Stimulated activated CD8-positive, alpha-beta memory T cell treated with anti-CD3 and anti-CD28 coated beads, Interleukin-7, amount 100 ng/mL, for 4 hours (primary cell): ENCODE data around the gene ETV6.

ENCODE experiments used
- DNase-seq, 2 donors: peaks; one replicate each; pipeline ENCODE4 v3.0.0-alpha.2; 2020; ENCODE audit warnings: low read depth in 2 of 2

ETV6 gene

GRCh38 chr12:11694528-11694927, 45.1 kb downstream of the ETV6 start:
- DNase-seq: no peak

GRCh38 chr12:11695321-11695720, 45.8 kb downstream of the ETV6 start:
- no peak for DNase-seq

GRCh38 chr12:11696084-11696483, 46.6 kb downstream of the ETV6 start:
- no peak for DNase-seq

- DNase-seq: no peak
These were observed 47.7 kb downstream of the ETV6 start for GRCh38 chr12:11697131-11697530.

- DNase-seq: no peak
These were observed 48.4 kb downstream of the ETV6 start for GRCh38 chr12:11697670-11698387.

GRCh38 chr12:11698729-11699128, 49.3 kb downstream of the ETV6 start:
- DNase-seq: no peak

GRCh38 chr12:11701433-11701832, 52.0 kb downstream of the ETV6 start:
- DNase-seq: no peak

GRCh38 chr12:11702959-11703358, 53.5 kb downstream of the ETV6 start:
- DNase-seq: no peak

GRCh38 chr12:11703378-11703777, 53.9 kb downstream of the ETV6 start:
- DNase-seq: no peak

- DNase-seq: no peak
These were observed 54.6 kb downstream of the ETV6 start for GRCh38 chr12:11704089-11704488.

- no peak for DNase-seq
These were observed 55.5 kb downstream of the ETV6 start for GRCh38 chr12:11705010-11705409.

GRCh38 chr12:11706509-11707379, 57.3 kb downstream of the ETV6 start:
- DNase-seq: no peak

GRCh38 chr12:11707535-11707934, 58.1 kb downstream of the ETV6 start:
- no peak for DNase-seq

- no peak for DNase-seq
These were observed 60.0 kb downstream of the ETV6 start for GRCh38 chr12:11709513-11709912.

GRCh38 chr12:11710431-11710830, 61.0 kb downstream of the ETV6 start:
- DNase-seq: no peak

GRCh38 chr12:11710906-11711305, 61.4 kb downstream of the ETV6 start:
- no peak for DNase-seq

- no peak for DNase-seq
These were observed 62.3 kb downstream of the ETV6 start for GRCh38 chr12:11711651-11712327.

GRCh38 chr12:11712491-11712890, 63.0 kb downstream of the ETV6 start:
- DNase-seq: no peak

GRCh38 chr12:11713202-11713601, 63.7 kb downstream of the ETV6 start:
- no peak for DNase-seq

- no peak for DNase-seq
These were observed 65.2 kb downstream of the ETV6 start for GRCh38 chr12:11714626-11715025.

- no peak for DNase-seq
These were observed 66.1 kb downstream of the ETV6 start for GRCh38 chr12:11715621-11716020.

GRCh38 chr12:11716794-11717518, 67.5 kb downstream of the ETV6 start:
- no peak for DNase-seq
